NCI-H2107 (cell line): ENCODE measurements around the gene NDUFA7.
"Not testable (repeated sequence)": the region's sequence is repeated elsewhere in the genome, so short reads cannot be mapped to it uniquely, and the experiment has no call there.

Experiments
- DNase-seq: peaks from one replicate; lab custom pipeline; 2025; lab: John Stamatoyannopoulos, UW

NDUFA7 gene

DNA sequence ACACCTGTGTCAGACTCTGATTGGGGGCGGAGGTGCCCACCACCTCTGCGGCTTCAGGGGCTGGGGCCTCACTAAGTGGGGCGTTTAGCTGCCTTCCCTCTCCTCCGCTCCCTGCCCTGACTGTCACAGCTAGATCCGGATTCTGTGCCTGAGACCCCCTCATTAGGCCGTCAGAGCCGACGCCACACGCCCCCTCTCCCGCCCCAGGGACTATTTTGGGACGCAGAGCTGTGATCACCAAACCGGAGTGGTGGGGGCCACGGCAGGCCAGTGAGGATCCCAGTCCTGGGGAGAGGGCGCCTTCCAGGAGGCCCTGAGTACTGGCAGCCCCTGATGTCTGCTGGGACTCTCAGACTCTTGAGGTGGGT is 21.1 kb upstream of the NDUFA7 start:
- DNase-seq = no peak

DNA sequence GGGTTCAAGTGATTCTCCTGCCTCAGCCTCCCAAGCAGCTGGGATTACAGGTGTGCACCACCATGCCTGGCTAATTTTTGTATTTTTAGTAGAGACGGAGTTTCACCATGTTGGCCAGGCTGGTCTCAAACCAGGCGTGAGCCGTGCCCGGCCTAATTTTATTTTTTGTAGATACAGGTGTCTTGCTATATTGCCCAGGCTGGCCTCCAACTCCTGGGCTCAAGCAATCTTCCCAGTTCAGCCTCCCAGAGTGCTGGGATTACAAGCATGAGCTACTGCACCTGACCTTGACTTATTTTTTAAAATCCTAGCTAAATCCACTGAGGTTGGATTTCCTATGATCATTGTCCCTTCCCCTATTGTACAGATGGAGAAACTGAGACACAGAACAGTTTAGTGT is 20.3 kb upstream of the NDUFA7 start:
- not testable (repeated sequence) for DNase-seq

- DNase-seq = no peak
Observed at GRCh38 chr19:8340341-8341096, 19.3 kb upstream of the NDUFA7 start.

GRCh38 chr19:8338835-8339234 is 17.7 kb upstream of the NDUFA7 start:
- DNase-seq = no peak

DNA sequence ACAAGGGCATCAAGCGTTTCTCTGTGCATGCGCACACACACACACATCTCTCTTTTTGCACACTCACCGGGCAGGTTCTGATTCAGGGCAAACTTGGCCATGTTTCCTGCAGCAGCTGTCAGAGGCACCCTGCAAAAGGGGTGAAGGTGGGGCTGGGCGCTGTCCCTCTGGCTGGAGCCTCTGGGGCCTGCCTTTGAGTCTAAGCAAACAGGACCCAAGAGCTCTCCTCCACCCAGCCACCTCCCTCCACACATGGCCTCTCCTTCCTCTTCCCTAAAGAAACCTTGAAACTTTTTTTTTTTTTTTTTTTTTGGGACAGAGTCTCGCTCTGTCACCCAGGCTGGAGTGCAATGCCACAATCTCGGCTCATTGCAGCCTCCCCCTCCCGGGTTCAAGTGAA is 16.6 kb upstream of the NDUFA7 start:
- DNase-seq = no peak

GRCh38 chr19:8336660-8337059 is 15.5 kb upstream of the NDUFA7 start:
- DNase-seq = no peak

- no peak for DNase-seq
Observed at GRCh38 chr19:8336072-8336569, 14.9 kb upstream of the NDUFA7 start.

GRCh38 chr19:8335343-8336071 is 14.3 kb upstream of the NDUFA7 start:
- no peak for DNase-seq

- DNase-seq = peak; percentile 34
Observed at GRCh38 chr19:8334458-8335342, 13.5 kb upstream of the NDUFA7 start.

DNA sequence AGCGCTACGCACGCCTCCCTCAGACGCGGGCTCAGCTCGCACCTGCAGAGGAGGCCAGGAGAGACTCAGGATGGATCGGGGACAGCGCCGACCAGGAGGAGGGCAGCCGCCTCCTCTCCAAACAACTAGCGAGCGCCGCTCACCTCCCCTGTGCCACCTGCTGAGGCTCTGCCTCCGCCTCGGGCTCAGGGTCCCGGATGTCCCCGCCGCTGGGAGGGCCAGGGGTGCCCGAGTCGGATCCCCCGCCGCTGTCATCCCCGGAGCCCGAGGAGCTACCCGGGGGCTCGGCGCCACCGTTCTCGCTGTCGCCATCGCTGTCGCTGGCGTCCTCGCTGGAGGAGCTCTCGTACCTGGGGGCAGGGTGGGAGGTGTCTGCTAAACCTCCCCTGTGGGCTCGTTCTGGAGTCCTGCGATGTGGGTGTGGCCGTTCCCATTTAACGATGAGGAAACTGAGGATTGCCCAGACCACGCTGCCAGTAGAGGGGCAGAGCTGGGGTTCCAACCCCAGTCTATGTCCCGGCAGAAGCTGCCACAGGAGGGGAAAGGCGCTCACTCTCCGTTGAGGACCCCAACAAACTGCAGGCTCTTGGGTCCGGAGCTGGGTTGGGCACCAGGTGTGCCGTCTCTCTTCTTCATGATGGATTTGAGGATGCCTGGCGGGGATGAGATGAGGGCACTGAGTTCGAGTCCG is 12.7 kb upstream of the NDUFA7 start:
- no peak for DNase-seq

DNA sequence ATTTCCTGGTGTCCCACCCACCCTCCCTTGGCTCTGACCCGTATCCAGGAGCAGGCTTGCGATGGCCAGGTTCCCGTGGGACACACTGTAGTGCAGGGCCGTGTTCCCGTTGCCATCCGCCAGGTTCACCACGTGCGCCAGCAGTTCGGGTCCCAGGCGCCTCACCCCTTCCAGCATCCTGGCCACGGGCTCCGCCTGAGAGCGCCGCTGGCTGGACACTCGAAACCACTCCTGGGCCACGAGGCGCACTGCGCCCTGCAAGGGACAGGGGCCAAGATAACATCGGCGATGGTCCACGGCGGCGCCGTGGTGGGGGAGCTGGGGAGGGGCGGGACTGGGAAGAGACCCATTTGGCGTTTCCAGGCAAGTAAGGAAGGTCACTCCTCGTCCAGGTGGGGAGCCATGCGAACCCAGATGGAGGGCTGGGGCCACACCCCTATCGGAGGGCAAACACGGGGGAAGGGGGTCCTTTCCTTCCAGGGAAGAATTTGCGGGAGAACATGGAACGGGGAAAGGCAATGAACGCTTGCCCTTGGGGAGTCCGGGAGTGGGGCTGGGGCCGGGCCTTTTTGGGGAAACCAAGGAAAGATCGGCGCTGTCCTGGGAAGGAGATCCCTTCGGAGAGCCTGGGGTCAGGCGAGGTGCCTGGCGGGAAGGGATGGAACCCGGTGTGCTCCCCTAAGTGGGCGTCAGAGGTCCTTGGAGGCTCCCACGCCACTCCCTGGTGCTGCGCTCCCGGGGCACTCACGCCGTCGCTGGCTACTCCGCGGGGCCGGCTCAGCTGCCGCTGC is 12.0 kb upstream of the NDUFA7 start:
- no peak for DNase-seq

- DNase-seq = no peak
Observed at GRCh38 chr19:8331263-8331845, 10.2 kb upstream of the NDUFA7 start.

DNA sequence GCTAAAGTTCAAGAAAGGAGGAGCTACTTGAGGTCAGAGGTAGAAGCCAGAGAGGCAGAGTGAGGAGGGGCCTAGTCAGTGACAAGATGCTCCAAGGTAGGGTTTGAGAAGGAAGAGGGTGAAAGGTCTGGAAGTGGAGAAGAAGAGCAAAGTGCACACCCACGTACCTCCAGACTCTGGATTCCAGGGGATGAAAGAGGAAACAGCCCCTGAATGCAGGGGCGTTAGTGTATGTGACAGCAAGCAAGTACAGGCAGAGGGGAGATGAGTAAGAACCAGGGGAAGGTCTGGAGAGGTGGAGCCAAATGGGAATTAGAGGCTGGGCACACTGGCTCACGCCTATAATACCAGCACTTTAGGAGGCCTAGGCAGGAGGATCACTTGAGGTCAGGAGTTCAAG is 8.8 kb upstream of the NDUFA7 start:
- no peak for DNase-seq

- no peak for DNase-seq
Observed at GRCh38 chr19:8325454-8325853, 4.3 kb upstream of the NDUFA7 start.

DNA sequence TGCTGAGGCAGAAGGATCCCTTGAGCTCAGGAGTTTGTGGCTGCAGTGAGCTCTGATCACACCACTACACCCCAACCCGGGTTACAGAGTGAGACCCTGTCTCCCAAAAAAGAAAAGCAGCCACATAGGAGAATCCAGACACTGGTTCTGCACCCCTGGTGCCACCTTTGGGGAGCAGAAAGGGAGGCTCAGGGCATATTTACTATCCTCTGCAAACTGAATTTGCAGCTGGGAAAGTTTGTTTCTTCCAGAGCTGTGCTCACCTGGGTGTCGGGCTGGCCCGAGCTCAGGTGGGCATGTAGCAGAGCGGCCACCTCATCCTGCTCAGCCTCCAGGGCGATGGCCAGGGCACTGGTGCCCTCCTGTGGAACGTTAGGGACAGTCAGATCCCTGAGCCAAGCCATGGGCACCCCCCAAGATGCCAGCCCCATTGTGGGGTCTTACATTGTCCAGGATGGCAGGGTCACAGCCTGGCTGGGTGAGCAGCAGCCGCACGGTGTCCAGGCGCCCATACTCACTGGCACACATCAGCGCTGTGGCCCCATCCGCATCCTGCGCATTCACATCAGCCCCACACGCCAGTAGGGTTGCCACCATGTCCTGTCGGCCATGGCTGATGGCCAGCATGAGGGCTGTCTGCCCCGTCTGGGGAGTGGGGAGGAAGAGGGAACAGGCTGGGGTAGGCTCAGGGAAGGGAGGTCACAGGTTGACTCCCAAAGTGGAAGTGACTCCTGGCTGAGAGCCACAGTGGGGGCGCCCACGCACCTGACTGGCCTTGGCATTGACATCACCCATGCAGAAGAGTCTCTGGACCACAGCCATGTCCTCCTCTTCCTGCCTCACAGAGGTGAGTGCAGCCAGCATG is 3.2 kb upstream of the NDUFA7 start:
- no peak for DNase-seq

- DNase-seq = no peak
Observed at GRCh38 chr19:8323781-8324185, 2.6 kb upstream of the NDUFA7 start.

DNA sequence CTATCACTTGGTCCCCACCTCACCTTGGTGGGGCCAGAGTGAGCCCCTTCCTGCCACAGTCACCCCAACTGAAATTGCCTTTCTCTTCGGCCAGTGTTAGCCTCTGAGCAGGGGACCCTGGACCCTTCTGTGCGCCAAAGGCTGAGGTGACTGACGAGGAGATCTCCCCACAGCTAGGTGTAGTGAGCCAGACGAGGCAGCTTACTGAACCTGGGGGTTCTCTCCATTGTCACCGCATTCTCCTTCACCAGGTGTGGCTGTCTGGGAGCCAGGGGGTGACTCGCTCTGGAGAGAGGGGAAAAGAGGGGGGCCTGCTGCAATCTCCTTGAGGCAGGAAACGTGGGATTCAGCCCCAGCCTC is 1.4 kb upstream of the NDUFA7 start:
- DNase-seq = no peak

- no peak for DNase-seq
Observed at GRCh38 chr19:8321986-8322637, 937 bp upstream of the NDUFA7 start.

DNA sequence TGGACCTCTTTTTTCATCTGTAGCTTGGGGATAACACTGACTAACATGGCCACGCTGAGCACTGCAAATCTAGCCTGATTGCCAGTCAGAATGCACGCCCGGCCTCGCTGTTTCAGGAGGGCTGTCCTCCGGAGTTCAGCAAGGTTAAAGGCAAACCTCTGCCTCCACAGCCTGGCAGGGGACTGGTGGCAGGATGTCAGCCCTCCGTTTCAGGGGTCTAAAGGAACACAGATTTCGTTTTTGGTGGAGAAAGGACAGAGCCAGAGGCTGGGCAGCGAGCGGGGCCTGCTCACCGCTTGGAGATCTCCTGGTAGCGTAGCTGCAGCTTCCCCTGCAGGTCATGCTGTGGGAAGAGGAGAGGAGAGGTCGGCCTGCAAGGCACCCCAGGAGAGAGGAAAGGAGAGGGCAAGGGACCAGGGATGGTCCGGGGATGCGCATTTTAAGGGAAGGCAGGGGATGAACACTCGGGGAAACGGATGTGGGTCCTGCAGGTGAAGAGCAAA is 560 bp downstream of the NDUFA7 start:
- no peak for DNase-seq
